Stimulated activated CD8-positive, alpha-beta memory T cell treated with anti-CD3 and anti-CD28 coated beads, Interleukin-12 subunit alpha, Interleukin-12 subunit beta, amount 100 ng/mL, for 24 hours (primary cell): ENCODE results near the gene S1PR3.

ENCODE experiments used
- DNase-seq: peaks from one replicate; pipeline ENCODE4 v3.0.0-alpha.2; 2020; ENCODE audit errors: extremely low read depth

S1PR3 gene

DNA sequence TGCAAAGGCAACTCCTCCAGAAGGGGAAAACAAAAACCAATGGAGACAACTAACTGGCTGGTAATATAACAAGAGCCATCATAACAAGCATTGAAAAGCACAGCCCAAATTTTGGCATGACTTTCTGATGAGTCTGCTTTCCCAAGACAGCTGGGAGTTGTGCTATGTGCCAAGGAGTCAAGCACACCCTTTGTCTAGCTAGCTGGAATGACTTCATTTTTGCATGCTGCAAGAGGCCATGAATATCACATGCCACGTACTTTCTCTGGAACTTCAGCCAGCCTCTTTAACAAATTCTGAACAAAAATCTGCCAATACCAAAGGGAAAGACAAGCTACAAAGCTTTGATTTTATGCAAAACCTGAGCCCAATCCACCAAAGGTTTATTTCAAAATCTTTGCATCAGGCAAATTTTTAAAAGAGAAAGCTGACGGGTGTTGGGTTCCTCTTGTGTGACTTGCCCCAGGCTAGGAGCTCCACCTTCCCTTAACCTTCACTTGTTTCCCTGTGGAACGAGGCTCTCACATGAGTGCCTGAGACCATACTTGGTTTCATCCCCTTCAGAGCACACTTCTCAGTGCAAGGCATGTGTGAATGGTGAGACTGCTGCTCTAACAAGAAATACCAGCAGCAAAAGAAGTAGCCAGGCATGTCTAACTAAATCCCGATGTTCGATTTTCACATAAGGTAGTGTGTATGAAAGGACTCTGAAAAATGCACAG lies 47.3 kb downstream of the S1PR3 start:
- DNase-seq = no peak

DNA sequence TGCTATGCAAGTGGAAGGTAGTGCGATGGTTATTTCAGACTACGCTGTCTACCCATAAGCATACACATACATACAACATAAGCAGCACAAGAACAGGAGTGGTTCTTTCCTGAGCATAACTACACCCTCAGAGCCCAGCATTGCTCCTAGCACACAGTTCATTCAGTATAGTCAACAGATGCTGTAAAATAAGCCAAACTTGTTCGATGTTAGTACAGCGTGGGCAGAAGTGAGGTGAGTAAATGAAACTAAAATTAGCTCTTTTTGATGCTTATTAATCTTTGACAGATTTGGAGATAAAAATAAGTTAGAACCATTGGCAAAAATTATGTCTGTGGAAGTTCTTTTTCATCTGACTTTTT lies 47.8 kb downstream of the S1PR3 start:
- no peak for DNase-seq

DNA sequence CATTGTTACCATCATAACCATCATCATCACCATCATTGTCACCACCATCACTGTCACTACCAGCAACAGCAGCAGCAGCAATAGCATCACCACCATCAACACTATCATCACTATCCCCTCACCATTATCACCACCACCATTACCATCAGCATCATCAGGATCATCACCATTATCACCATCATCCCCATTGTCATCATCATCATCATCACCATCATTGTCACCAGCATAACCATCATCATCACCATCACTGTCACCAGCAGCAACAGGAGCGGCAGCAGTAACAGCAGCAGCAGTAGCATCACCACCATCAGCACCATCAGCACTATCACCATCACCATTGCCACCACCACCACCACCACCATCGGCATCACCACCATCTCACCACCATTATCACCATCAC lies 48.4 kb downstream of the S1PR3 start:
- no peak for DNase-seq

DNA sequence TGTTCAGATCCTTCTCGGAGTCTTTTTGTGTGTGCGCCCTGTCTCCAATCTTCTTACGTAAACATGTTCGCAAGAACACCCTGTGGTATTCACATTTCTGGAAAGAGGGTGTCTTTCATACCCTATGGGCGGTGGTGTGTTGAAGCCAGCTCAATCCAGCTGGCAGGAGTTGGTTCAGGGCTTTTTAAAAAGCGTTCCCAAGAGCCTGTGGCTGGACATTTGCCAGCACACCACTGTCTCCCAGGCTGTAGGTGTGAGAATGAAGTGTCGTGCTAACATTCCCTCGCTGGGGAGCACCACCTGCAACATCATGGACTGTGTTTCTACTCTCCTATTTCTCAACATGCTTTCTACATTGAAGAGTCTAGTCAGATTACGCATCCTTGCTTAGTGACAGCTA lies 51.7 kb downstream of the S1PR3 start:
- no peak for DNase-seq

DNA sequence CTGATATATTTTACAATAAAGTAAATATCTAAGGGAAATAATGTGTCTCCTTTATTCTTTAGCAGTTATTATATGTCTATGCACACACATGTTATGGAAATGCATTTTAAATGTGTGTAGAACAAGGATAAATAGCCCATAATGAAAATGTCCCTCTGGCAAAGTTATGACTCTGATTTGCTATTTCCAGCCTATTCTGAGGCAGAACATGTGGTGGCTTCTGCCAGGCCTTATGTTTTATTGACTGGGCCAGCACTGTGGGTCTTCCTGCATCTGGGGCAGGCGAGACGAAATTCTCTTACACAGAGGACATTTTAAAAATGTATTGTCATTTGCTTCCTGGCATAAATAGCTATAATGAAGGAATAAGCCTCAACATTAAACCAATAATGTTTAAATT lies 52.8 kb downstream of the S1PR3 start:
- DNase-seq = no peak

DNA sequence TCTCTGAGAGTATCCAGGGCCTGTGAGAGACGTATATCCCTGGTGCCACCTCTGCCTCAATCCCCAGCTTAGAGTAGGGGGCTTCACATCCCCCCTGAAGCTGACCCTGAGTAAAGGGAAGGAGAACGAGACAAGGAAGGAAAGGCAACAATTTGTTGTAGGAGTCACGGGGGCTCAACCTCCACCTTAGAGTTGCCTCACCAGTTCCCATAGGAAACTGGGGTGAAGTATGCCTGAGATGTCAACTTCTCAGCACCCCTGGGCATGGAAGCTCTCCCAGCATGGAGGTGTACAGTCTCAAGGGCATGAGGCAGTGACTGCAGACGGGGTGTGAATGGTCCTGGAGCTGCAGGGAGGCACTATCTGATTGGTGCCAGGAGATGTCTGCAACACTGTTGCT lies 53.6 kb downstream of the S1PR3 start:
- DNase-seq = no peak

DNA sequence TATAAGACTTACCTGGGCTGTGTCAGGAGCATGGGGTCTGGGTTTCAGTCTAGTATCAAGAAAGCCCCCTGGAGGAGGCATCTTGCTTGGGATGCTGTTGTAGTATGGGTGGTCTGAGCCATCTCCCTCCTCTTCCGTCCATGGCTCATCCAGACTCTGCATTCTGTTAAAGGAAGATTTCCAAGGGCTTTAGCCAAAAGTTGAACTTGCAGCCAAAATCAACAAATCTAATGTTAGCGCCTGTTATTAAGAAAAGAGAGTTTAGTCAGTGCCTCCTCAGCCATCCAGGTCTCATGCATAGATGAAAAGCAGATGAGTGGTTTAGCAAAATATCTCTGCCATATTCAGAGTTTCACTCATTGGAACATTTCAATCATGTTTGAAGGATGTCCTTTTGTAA lies 55.6 kb downstream of the S1PR3 start:
- no peak for DNase-seq

DNA sequence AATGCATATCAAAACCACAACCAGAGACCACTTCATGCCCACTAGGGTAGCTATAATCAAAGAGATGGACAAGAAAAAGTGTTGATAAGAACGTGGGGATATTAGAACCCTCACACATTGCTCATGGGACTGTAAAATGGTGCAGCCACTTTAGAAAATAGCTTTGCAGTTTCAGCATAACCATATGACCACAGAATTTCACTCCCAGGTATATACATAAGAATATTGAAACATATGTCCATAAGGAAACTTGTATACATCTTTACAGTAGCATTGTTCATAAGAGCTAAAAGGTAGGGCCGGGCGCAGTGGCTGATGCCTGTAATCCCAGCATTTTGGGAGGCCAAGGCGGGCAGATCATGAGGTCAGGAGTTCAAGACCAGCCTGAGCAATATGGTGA lies 56.4 kb downstream of the S1PR3 start:
- no peak for DNase-seq

DNA sequence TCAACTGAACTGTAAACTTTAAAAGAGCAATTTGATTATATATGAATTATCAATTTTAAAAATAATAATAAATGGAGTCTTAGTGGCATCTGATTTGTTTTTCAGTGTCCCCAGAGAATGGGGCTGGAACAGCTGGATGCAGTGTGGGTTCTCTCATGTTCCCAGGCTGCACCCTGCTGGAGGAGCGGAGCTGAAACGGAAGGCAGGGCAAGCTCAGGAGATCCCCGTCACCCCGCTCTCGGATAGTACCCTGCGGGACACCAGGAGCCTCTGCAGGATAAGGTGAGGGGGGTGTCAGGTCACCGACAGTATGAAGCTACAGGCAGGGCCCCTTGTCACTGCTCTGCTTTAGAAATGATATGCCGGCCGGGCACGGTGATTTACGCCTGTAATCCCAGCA lies 57.3 kb downstream of the S1PR3 start:
- DNase-seq = no peak

DNA sequence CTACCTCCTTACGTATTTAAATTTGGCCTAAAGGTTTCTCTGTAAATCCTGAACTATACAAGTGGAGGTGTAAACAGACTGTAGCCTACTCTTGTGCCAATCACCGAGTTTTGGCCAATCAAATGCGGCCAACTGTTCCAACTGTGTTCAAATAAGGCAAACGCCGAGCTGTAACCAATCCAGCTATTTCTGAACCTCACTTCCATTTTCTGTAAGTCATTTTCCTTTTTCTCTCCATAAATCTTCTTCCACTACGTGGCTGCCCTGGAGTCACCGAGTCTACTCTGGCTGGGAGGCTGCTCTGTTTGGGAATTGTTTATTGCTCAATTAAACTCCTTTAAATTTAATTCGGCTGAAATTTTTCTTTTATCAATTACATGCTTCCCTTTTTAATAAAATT lies 58.4 kb downstream of the S1PR3 start:
- no peak for DNase-seq

DNA sequence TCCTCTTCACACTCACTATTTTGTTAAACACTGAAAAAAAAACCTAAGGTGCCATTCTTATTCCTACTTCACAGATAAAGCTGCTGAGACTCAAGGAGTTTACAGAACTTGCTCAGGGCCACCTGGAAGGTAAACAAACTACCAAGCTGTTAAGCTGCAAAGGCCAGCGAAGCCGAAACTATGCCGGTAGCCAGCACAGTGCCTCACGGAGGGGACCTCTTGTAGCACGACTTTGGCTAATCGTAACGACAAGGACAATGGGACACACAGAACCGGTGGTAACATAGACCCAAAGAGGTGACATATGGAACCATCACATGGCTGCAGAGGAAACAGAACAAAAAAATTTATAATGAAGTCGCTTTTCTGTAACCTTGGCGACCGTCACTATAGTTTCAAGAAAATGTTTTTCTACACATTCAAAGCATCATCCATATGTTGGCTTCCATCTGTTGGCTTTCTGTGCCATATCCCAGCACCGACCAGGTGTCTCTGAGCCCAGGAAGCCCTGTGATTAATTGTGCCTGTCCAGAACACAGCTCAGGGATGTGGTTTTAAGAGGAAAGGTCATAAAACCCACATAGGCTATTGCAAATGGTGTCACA lies 60.3 kb downstream of the S1PR3 start:
- no peak for DNase-seq

DNA sequence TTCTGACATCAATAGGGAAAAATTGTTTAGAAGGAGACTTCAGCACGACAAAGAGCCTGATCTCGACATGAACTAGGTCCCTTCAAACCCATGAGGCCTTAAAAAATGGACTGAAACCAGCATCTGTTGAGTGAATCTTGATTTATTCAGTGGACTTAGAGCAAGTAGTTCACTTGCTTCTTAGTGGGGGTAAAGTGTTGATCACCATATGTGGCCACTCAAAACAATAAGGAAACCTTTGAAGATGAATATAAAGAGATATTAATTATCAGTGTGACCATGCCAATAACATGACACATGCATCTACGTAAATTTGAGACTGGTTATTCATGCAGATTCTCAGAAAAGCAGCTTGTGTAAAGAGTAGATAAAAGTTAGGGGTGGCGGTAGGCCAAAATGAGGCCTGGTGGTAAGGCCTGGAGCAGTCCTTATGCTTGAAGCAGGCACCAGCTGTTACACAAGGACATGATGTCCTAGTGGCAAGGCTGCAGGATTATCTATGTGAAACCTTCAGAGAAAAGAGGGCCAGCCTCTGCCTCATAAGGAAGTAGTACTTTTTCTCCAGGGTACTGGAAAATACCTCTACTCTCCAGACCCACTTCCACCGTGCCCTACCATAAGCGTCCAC lies 61.3 kb downstream of the S1PR3 start:
- no peak for DNase-seq

DNA sequence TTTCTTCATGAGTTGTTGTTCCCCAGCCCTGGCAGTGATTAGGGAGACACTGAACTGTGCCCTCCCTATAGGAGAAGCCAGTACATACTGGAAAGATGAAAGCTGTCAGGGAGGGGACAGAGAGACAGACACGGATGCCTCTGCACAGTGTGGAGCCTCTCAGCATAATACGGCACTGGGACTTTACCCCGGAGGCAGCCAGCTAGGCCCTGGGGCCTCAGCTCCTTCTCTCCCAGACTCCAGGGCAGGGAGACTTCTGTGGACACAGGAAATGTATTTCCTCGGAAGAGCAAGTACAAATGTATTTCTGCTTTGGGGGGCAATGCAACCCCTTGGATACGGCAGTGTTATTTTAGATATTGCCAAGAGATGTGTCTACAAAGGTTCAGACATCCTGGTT lies 62.0 kb downstream of the S1PR3 start:
- DNase-seq = no peak
